Astrocyte (in vitro differentiated cells and primary cell): ENCODE results near the gene PACSIN1.

Source experiments
- CTCF ChIP-seq: IDR thresholded peaks from 2 replicates; pipeline ENCODE4 v1.5.1; 2011; ENCODE audit warnings: low read depth, mild to moderate bottlenecking, inconsistent platforms, low read length, moderate library complexity; ENCODE audit not compliant: insufficient read depth
- EZH2 ChIP-seq: IDR thresholded peaks from 2 replicates; pipeline ENCODE4 v1.6.1; 2012; ENCODE audit warnings: mild to moderate bottlenecking, low read length, inconsistent platforms; ENCODE audit not compliant: insufficient read depth

- TF ChIP-seq CTCF (no peak), EZH2 (no peak)
Measured at GRCh38 chr6:34516391-34517324, 50.8 kb downstream of the PACSIN1 start.
